PFSK-1 (cell line): Measurements from ENCODE around the gene PCNT.

Experiments used
- FOXP2 ChIP-seq: optimal IDR thresholded peaks from 2 replicates; pipeline ENCODE3; 2011; ENCODE audit warnings: borderline replicate concordance, control low read depth, inconsistent platforms; ENCODE audit not compliant: insufficient read depth; ENCODE audit errors: extremely low read length, extremely low read depth
- POLR2AphosphoS5 ChIP-seq: IDR thresholded peaks from 2 replicates; pipeline ENCODE4 v1.6.1; 2012; ENCODE audit warnings: low read depth, mild to moderate bottlenecking, control low read depth, low read length, moderate library complexity
- SIN3A ChIP-seq: IDR thresholded peaks from 2 replicates; pipeline ENCODE4 v1.6.1; 2012; ENCODE audit warnings: mild to moderate bottlenecking, low read length, moderate library complexity, borderline replicate concordance; ENCODE audit not compliant: insufficient read depth
- TAF1 ChIP-seq: IDR thresholded peaks from 2 replicates; pipeline ENCODE4 v1.6.1; 2012; ENCODE audit warnings: low read length, control low read depth, borderline replicate concordance; ENCODE audit not compliant: insufficient read depth
- TF ChIP-seq, protein P1 (sequence below), 2 experiments: IDR thresholded peaks; 2 replicates each; pipeline versions ENCODE4 v1.6.1 to v1.8.0; 2011 to 2012; ENCODE audit warnings: low read depth in 2 of 2, low read length in 2 of 2, control low read depth in 1 of 2, inconsistent platforms in 1 of 2, mild to moderate bottlenecking in 1 of 2, moderate library complexity in 1 of 2; ENCODE audit not compliant: insufficient read depth in 1 of 2

Gene PCNT

GRCh38 chr21:46390603-46391545 lies 66.9 kb downstream of the PCNT start:
- TF ChIP-seq SIN3A (no peak), TAF1 (no peak), POLR2AphosphoS5 (no peak), FOXP2 (no peak)
- TF ChIP-seq, protein P1, sequence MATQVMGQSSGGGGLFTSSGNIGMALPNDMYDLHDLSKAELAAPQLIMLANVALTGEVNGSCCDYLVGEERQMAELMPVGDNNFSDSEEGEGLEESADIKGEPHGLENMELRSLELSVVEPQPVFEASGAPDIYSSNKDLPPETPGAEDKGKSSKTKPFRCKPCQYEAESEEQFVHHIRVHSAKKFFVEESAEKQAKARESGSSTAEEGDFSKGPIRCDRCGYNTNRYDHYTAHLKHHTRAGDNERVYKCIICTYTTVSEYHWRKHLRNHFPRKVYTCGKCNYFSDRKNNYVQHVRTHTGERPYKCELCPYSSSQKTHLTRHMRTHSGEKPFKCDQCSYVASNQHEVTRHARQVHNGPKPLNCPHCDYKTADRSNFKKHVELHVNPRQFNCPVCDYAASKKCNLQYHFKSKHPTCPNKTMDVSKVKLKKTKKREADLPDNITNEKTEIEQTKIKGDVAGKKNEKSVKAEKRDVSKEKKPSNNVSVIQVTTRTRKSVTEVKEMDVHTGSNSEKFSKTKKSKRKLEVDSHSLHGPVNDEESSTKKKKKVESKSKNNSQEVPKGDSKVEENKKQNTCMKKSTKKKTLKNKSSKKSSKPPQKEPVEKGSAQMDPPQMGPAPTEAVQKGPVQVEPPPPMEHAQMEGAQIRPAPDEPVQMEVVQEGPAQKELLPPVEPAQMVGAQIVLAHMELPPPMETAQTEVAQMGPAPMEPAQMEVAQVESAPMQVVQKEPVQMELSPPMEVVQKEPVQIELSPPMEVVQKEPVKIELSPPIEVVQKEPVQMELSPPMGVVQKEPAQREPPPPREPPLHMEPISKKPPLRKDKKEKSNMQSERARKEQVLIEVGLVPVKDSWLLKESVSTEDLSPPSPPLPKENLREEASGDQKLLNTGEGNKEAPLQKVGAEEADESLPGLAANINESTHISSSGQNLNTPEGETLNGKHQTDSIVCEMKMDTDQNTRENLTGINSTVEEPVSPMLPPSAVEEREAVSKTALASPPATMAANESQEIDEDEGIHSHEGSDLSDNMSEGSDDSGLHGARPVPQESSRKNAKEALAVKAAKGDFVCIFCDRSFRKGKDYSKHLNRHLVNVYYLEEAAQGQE (IDR thresholded peaks at IDR 0.05; ENCODE audit: insufficient read depth in 1 of 2, low read depth in 2 of 2, low read length in 2 of 2) = no peak

- TF ChIP-seq SIN3A (no peak), FOXP2 (no peak), POLR2AphosphoS5 (no peak), TAF1 (no peak)
- TF ChIP-seq, protein P1 (IDR thresholded peaks at IDR 0.05; ENCODE audit: insufficient read depth in 1 of 2, low read depth in 2 of 2, low read length in 2 of 2) = no peak
These were observed 67.8 kb downstream of the PCNT start for GRCh38 chr21:46391773-46392172.

- TF ChIP-seq POLR2AphosphoS5 = no peak
- TF ChIP-seq, protein P1 (IDR thresholded peaks at IDR 0.05; ENCODE audit: insufficient read depth in 1 of 2, low read depth in 2 of 2, low read length in 2 of 2) = no peak
- TF ChIP-seq SIN3A = no peak
- TF ChIP-seq FOXP2 = no peak
- no peak for TF ChIP-seq TAF1
These were observed 69.0 kb downstream of the PCNT start for GRCh38 chr21:46392921-46393320.

DNA sequence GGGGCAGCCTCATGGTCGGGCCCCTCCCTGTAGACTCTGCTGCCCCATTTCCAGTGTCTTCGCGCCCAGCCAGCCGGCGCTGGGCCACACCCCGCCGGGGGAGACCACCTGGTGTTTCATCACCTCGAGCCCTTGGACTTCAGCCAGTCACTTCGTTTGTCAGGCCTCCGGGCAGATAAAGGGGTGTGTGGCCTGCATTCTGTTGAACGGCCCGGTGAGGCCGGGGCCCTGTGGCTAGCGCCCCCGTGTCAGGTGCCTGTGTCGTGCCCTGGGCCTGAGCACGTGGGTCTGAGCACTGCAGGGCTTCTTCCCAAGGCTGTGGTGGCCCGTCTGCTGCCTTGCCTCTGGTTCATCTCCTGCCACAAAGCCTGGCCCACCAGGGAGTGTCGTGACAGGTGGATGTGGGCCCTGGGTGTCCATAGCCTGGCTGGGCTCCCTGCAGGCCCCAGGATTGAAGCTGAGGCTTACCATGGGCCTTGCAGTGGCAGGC lies 69.5 kb downstream of the PCNT start:
- TF ChIP-seq SIN3A = no peak
- TF ChIP-seq FOXP2 = no peak

DNA sequence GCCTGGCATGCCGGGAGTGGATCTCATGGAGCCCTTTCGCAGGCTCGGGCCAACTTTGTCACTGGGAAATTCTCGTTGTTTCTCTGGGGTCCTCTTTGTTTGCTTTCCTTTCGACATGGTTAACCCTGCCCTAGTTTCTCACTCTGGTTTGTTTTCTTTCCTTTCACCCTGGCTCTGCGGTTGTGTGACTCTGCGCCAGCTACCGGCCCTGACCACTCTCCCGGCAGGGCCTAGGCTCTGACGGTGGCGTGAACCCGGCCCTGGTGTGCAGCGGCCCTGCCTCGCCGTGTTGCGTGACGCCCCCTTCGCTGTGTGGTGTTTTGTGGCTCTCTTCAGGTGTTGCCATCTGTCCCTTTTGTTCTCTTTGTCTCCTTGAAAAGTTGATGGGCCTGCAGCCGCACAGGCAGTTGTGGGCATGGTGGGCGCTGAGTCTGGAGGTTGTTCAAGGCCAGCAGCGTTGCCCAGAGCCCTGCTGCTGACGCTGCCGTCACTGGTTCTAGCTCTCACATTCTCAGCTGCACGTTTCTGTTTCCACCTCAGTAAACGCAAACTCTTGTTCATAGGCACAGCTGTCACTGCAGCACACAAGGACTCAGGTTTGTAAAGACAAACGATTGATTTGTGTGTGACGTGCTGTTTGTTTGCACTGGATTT lies 70.1 kb downstream of the PCNT start:
- TF ChIP-seq, protein P1 (IDR thresholded peaks at IDR 0.05; ENCODE audit: insufficient read depth in 1 of 2, low read depth in 2 of 2, low read length in 2 of 2) = no peak
- TF ChIP-seq TAF1 (no peak), SIN3A (no peak), FOXP2 (no peak), POLR2AphosphoS5 (no peak)
